Activated T-cell treated with anti-CD3 and anti-CD28 coated beads, Interleukin-2, amount 50 U/mL, for 1 hour (primary cell): Measurements from ENCODE around the gene ZNF263.
A peak's percentile ranks its signal among the peaks of the same experiment; 100 is the strongest.
"Not testable (repeated sequence)": the region's sequence is repeated elsewhere in the genome, so short reads cannot be mapped to it uniquely, and the experiment has no call there.

ENCODE experiments used
- DNase-seq: peaks from one replicate; pipeline ENCODE4 v3.0.0-alpha.2; 2020

ZNF263 gene

GRCh38 chr16:3270718-3271117 lies 12.6 kb upstream of the ZNF263 start:
- DNase-seq = not testable (repeated sequence)

DNA sequence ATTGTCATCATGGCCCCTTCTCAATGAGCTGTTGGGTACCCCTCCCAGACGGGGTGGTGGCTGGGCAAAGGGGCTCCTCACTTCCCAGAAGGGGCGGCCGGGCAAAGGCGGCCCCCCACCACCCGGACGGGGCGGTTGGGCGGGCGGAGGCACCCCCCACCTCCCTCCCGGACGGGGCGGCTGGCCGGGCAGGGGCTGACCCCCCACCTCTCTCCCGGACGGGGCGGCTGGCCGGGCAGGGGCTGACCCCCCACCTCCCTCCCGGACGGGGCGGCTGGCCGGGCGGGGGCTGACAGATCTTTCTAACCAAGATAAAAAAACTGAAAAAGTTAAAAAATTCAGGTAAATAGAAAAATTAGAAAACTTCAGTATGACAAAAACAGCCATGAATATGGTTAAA lies 12.0 kb upstream of the ZNF263 start:
- DNase-seq = not testable (repeated sequence)

DNA sequence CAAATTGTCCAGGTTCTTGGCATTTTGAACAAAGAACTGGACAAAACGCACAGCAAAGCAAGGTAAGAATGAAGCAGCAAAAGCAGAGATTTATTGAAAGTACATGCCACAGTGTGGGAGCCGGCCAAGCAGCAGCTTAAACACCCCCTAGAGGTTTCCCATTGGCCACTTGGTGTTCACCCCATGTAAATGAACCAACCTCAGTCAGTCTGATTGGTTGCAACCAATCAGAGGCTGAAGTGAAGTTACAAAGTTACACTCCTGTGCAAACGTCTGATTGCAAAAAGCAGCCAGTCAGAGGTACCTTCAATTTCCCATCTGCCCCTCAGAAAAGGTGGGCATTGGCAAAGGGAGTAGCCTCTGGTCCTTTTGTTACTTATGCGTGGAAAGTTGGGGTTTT lies 8.8 kb upstream of the ZNF263 start:
- DNase-seq = no peak

DNA sequence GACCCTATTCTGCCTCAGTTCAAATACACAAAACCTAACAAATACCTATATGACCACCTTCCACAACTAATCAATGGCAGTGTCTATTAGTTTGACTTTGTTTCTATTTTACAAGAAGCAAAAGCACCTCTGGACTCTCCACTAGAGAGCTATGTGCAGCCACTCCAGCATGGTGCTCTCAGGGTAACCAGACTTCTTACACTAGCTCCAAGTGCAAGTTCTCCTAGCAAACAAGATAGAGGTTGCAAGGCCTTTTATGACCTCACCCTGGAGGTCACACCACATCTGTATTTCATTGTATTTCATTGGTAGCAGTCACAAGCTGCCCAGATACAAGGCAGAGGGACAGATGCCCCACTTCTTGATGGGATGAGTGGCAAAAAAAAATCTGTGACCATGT lies 8.3 kb upstream of the ZNF263 start:
- no peak for DNase-seq

- no peak for DNase-seq
These were observed 6.6 kb upstream of the ZNF263 start for GRCh38 chr16:3276679-3277078.

GRCh38 chr16:3281222-3281820 lies 2.0 kb upstream of the ZNF263 start:
- DNase-seq = no peak

DNA sequence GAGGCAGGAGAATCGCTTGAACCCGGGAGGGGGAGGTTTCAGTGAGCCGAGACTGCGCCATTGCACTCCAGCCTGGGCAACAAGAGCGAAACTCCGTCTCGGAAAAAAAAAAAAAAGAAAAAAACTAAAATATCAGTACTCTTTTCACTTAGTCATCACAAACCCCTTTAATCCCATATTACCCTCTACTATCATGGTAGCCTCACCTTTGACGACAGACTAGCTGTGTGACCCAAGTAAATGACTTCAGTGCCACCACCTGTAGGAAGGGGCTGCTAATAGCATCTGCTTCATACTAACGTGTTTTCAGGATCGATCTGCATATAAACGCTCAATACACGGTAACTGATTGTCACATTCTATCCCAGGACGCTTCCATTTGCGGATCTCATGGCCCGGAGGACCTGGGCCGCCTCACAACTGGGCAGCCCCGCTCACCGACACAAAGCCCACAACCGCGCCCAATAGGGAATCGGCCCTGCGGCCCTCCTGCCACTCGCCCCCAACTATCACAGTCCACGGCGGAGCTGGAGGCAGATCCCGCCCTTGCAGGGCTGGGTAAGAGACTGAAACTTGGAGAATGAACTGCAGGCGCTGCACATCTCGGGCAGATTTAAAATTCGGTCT lies 1.1 kb upstream of the ZNF263 start:
- DNase-seq = no peak

DNA sequence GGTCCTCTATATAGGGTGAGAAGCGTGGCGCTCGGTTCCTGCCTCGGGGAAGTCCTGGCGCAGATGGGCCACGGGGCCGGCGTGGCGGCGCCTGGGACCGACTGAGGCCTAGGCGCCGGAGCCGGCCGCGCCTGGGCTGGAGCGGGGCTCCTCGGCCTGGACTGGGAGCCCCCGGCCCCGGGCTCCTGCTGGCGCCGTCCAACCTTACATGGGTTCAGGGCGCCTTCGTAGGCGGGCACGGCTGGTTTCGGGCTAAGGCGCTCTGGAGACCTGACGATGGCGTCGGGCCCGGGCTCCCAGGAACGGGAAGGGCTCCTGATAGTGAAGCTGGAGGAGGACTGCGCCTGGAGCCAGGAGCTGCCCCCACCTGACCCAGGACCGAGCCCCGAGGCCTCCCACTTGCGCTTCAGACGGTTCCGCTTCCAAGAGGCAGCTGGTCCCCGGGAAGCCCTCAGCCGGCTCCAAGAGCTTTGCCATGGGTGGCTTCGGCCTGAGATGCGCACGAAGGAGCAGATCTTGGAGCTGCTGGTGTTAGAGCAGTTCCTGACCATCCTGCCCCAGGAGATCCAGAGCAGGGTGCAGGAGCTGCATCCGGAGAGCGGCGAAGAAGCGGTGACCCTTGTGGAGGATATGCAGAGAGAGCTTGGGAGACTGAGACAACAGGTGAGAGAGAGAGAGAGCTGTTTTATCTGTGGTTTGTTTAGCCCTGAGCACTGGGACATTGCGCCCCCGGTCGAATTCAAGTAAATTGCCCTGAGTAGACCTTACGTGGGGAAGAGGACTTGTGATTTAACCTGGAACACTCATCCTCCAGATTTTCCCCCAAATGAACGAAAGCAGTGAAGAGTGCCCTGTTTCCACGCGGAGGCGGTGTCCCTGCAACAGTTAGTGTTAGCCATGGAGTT lies 504 bp downstream of the ZNF263 start:
- DNase-seq = no peak

DNA sequence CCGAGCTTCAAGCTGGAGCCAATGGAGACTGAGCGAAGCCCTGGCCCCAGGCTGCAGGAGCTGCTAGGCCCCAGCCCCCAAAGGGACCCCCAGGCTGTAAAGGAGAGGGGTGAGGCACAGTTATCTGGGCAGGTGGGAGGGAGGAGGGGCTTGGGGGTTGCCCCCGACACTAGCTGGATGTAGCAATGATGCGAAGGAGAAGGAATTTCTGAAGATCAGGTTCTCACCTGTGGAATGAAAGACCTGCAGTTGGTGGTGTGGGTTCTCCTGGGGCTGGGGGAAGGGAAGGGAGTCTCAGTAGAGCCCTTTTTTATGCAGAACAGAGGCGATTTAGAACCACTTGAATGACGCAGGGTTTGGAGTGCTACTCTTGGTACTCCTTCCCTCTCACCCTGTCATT lies 1.8 kb downstream of the ZNF263 start:
- no peak for DNase-seq

DNA sequence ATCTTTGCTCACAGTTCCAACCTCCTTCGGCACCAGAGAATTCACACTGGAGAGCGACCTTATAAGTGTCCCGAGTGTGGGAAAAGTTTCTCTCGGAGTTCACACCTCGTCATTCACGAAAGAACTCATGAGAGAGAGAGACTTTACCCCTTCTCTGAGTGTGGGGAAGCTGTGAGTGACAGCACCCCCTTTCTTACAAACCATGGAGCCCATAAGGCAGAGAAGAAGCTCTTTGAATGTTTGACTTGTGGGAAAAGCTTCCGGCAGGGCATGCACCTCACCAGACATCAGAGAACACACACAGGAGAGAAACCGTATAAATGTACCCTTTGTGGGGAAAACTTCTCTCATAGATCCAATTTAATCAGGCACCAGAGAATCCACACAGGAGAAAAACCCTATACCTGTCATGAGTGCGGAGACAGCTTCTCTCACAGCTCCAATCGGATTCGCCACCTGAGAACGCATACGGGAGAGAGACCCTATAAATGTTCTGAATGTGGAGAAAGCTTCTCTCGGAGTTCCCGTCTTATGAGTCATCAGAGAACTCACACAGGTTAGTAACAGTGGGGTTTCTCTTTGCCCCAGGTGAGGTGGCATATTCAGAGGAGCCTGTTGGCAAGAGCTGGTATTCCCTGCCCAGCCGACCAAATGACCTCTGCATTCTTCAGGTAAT lies 6.8 kb downstream of the ZNF263 start:
- DNase-seq = no peak

GRCh38 chr16:3292604-3293003 lies 9.3 kb downstream of the ZNF263 start:
- no peak for DNase-seq

- no peak for DNase-seq
These were observed 11.9 kb downstream of the ZNF263 start for GRCh38 chr16:3295209-3295608.

DNA sequence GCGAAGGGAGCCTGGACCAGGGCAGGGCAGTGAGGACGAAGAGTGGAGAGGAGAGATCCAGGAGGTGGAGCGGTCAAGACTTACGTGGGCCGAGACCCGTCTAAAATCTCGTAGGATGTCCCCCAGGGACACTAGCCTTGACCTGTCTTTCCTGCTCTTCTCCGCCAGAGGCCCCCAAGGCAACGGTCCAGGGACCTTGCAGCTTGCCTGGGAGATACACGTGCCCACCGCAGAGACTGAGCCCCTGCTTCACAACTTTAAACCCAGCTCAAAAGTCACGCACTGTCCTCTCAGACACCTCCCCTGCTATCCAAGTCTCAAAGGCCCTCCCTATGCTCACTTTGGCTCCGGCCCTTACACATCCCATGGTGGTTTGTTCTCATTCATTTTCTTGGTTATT lies 12.5 kb downstream of the ZNF263 start:
- no peak for DNase-seq

GRCh38 chr16:3304370-3304769 lies 21.1 kb downstream of the ZNF263 start:
- no peak for DNase-seq

- peak; percentile 85 for DNase-seq
These were observed 22.1 kb downstream of the ZNF263 start, which contains the start of the genes TIGD7 and ZNF75A for GRCh38 chr16:3305109-3306068. TIGD7 (minus strand) TSS chr16:3305430; CDS start chr16:3300614, 4,816 bp downstream. ZNF75A (plus strand) TSS chr16:3305497; CDS start chr16:3308429, 2,932 bp downstream.

DNA sequence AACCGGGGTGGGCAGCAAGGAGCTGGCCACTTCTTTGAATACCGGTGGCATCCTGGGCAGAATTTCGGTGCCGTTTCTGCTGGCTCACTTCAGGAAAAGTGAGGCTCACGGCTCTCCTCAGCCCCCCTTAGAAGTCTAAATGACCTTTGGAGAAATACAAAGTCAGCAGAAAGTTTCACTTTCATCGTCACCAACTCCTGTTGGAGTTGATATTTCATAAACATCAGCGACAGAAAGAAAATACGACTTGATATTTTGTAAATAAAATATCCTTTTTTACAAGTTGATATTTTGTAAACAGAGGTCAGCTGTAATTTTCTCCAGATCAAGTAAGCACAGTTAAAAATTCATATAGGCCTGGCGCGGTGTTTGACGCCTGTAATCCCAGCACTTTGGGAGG lies 22.8 kb downstream of the ZNF263 start:
- DNase-seq = no peak

DNA sequence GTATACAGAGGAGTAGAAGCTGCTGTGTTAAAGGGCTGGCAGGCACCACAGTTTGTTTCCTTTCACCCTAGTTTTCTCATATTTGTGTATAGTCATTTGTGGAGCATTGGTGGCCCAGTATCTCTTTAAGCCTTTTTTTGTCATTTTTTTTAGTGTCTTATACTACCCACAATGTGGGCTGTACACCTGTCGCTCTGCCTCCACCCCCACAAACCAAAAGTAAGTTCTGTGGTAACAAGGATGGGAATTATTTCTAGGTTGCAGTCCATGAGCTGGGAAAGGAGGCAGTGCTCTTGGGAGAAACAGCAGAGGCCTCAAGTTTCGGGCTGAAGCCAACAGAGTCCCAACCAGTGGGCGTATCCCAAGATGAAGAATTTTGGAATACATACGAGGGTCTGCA lies 28.2 kb downstream of the ZNF263 start:
- no peak for DNase-seq

DNA sequence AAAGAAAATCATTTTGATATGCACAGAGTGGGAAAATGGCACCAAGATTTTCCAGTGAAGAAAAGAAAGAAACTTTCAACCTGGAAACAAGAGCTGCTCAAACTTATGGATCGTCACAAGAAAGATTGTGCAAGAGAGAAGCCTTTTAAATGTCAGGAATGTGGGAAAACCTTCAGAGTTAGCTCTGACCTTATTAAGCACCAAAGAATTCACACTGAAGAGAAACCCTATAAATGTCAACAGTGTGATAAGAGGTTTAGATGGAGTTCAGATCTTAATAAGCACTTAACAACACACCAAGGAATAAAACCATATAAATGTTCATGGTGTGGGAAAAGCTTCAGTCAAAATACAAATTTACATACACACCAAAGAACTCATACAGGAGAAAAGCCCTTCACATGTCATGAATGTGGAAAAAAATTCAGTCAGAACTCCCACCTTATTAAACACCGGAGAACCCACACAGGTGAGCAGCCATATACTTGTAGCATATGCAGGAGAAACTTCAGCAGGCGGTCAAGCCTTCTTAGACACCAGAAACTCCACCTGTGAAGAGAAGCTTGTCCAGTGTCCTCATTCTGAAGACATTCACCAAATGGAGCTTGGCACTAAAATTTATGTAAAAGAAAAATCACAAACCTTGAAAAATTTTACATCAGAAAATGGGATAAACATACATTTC lies 34.2 kb downstream of the ZNF263 start:
- DNase-seq = no peak

- DNase-seq = no peak
These were observed 38.5 kb downstream of the ZNF263 start for GRCh38 chr16:3321816-3322215.

DNA sequence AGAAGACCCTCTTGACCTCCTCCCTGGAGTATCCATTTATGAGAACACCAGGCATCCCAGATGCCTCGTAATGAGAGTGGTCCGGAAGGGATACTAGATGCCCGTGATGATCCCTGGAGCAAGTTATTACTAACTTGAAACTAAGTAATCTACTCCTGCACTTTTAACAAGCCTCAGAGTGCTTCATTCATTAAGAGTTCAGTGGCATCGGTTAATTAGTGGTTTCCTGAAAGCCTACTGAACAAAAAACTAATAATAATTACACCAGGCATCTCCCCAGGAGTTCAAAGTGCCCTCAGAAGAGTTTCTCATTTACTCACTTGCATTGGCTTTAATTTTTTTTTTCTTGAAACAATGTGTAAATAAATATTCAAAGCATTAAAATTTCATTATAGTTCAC lies 44.2 kb downstream of the ZNF263 start:
- no peak for DNase-seq

GRCh38 chr16:3328104-3328503 lies 44.8 kb downstream of the ZNF263 start:
- DNase-seq = no peak
